ENCODE results near the gene ITGA8. TPM values are rescaled to one million over a fixed set of nuclear protein-coding genes. Genes with fewer than 3 reads are reported as not detected.

The ITGA8 gene
- total and polyA plus RNA-seq, 9 donors: 3.5 to 58.0 (median 6.8) TPM

DNA sequence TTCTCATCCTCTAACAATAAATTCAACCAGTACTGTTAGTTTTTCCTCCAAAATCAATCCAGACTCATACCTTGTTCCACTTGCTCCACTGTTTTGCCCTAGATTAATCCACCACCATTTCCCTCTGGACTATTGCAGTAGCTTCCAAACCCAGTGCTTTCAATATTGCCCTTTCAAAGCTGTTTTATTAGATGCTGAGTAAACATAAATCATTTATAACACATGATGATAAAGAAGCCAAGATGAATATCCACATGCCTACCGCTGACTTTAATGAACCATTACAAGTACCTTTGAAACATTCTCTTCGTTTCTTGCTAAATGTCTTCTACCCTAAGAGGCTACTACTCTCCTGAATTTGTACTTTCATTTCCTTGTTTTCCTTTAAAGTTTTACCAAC, 174.5 kb downstream of the ITGA8 start:
- H3K4me1 ChIP-seq (ENCODE audit: insufficient read depth): no peaks in the 10 kb centered on the region
- 91 to 92% (median 92%) methylated on average over 2 of the region's 2 CpGs for WGBS, 3 donors
- no peak overlapping the region for H3K27ac ChIP-seq
- no peak for DNase-seq
- H3K27me3 ChIP-seq: no peaks in the 10 kb centered on the region
- H3K4me3 ChIP-seq: no peak overlapping the region
- H3K9me3 ChIP-seq: peaks cover 0 to 3% of the 10 kb centered on the region in 2 donors
- TF ChIP-seq, protein P1, sequence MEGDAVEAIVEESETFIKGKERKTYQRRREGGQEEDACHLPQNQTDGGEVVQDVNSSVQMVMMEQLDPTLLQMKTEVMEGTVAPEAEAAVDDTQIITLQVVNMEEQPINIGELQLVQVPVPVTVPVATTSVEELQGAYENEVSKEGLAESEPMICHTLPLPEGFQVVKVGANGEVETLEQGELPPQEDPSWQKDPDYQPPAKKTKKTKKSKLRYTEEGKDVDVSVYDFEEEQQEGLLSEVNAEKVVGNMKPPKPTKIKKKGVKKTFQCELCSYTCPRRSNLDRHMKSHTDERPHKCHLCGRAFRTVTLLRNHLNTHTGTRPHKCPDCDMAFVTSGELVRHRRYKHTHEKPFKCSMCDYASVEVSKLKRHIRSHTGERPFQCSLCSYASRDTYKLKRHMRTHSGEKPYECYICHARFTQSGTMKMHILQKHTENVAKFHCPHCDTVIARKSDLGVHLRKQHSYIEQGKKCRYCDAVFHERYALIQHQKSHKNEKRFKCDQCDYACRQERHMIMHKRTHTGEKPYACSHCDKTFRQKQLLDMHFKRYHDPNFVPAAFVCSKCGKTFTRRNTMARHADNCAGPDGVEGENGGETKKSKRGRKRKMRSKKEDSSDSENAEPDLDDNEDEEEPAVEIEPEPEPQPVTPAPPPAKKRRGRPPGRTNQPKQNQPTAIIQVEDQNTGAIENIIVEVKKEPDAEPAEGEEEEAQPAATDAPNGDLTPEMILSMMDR (IDR thresholded peaks at IDR 0.05): no peak
- no peak for TF ChIP-seq POLR2A (IDR thresholded peaks at IDR 0.05)
- TF ChIP-seq EP300 (IDR thresholded peaks at IDR 0.05): no peak
- no peaks in the 10 kb centered on the region for H3K36me3 ChIP-seq
- intact Hi-C loops (cut with DNase I): no loop called here

DNA sequence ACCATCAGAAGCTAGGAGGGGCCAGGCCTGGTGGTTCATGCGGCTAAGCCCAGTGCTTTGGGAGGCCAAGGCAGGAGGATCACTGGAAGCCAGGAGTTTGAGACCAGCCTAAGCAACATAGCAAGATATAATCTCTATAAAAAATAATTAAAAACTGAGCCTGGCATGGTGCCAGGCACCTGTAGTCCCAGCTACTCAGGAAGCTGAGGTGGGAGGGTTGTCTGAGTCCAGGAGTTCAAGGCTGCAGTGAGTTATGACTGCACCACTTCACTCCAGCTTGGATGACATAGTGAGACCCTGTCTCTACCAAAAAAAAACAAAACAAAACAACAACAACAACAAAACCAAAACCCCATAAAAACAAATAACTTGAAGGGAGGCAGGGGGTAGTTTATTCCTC, 175.7 kb downstream of the ITGA8 start:
- Histone ChIP-seq H3K4me1 (ENCODE audit: insufficient read depth) (no peaks in the 10 kb centered on the region), H3K27me3 (no peaks in the 10 kb centered on the region), H3K9me3 (no peaks in the 10 kb centered on the region), H3K36me3 (no peaks in the 10 kb centered on the region), H3K4me3 (no peak overlapping the region), H3K27ac (no peak overlapping the region)
- intact Hi-C loops (cut with DNase I): no loop called here
- WGBS, 3 donors: 100% methylated on average over 1 of the region's 1 CpG
- TF ChIP-seq, protein P1 (IDR thresholded peaks at IDR 0.05): no peak
- DNase-seq: no peak

DNA sequence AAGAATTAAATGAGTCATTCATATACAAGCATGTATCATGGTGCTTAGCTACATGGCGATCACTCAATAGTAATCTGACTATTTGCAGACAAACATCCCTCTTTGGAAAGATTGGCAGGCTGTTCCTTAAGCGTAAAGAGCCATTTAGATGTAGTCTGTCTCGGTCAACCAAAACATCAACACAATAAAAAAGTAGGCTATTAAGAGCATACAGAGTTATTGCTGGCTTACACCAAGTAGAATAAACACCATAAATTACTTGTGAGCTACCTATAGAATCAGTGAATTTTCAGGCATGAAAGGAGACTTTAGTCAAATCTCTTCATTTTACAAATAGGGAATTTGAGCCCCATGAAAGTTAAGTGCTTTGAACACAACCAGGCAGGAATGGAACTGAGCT, 176.9 kb downstream of the ITGA8 start:
- no peaks in the 10 kb centered on the region for H3K36me3 ChIP-seq
- no peaks in the 10 kb centered on the region for H3K27me3 ChIP-seq
- no peak overlapping the region for H3K27ac ChIP-seq
- no peak for DNase-seq
- TF ChIP-seq EP300 (IDR thresholded peaks at IDR 0.05) (no peak), POLR2A (IDR thresholded peaks at IDR 0.05) (no peak)
- TF ChIP-seq, protein P1 (IDR thresholded peaks at IDR 0.05): no peak
- H3K9me3 ChIP-seq: no peaks in the 10 kb centered on the region
- 96 to 98% (median 96%) methylated on average over 3 of the region's 3 CpGs for WGBS, 3 donors
- no peak overlapping the region for H3K4me3 ChIP-seq
- intact Hi-C loops (cut with DNase I): no loop called here
- H3K4me1 ChIP-seq (ENCODE audit: insufficient read depth): no peaks in the 10 kb centered on the region

DNA sequence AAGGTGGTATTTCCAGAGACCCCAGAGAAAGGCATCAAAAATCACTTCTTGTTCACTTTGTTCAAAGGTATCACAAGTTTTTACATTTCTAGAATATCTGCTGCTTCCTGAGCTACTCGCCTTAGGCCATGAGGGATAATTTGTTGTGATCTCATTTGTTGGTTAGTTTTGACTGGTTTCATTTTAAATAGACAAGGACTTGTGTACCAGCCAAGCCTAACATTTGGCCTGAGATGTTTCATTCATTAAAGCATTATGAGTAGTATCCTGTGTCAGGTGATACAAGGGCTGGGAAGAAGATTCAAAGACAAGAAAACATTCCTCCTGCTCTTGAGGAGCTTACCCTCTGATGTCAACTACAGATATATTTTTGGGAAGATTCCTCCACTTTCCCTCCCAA, 178.3 kb downstream of the ITGA8 start:
- TF ChIP-seq POLR2A (IDR thresholded peaks at IDR 0.05) (no peak), EP300 (IDR thresholded peaks at IDR 0.05) (no peak)
- TF ChIP-seq, protein P1 (IDR thresholded peaks at IDR 0.05): no peak
- no peaks in the 10 kb centered on the region for H3K36me3 ChIP-seq

DNA sequence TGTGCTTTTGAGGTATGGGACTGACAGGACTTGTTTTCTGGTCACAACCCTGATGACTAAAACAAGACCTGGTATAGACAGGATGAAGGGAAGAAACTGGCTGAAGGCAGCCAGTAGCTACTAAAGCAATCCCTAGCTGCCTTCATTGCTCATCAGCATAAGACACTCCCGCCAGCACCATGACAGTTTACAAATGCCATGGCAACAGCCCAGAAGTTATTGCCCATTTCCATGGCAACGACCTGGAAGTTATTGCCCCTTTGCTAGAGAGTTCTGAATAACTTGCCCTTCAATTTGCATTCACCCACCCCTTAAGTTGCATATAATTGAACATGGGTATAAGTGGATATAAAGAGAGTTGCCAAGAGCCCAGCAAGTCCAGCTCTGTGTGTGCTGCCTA, 179.0 kb downstream of the ITGA8 start:
- no peak for DNase-seq
- no peak overlapping the region for H3K27ac ChIP-seq
- H3K27me3 ChIP-seq: no peaks in the 10 kb centered on the region
- H3K9me3 ChIP-seq: no peaks in the 10 kb centered on the region
- TF ChIP-seq EP300 (IDR thresholded peaks at IDR 0.05) (no peak), POLR2A (IDR thresholded peaks at IDR 0.05) (no peak)
- TF ChIP-seq, protein P1 (IDR thresholded peaks at IDR 0.05): no peak
- no peak overlapping the region for H3K4me3 ChIP-seq
- H3K4me1 ChIP-seq (ENCODE audit: insufficient read depth): no peaks in the 10 kb centered on the region
- intact Hi-C loops (cut with DNase I): no loop called here
- 84 to 92% (median 89%) methylated on average over 2 of the region's 2 CpGs for WGBS, 3 donors
- H3K36me3 ChIP-seq: no peaks in the 10 kb centered on the region

More for the DNA sequence above, 178.3 kb downstream of the ITGA8 start:
- Histone ChIP-seq H3K27ac (no peak overlapping the region), H3K4me1 (ENCODE audit: insufficient read depth) (no peaks in the 10 kb centered on the region), H3K27me3 (no peaks in the 10 kb centered on the region), H3K4me3 (no peak overlapping the region), H3K9me3 (no peaks in the 10 kb centered on the region)
- 64 to 80% (median 69%) methylated on average over 1 of the region's 1 CpG for WGBS, 3 donors
- intact Hi-C loops (cut with DNase I): no loop called here
- no peak for DNase-seq

All from ovary (tissue), 9 donors.